ENCODE results near the gene DHX35.

Gene DHX35

GRCh38 chr20:39036851-39037250 is 74.7 kb downstream of the DHX35 start:
- H3K4me3 ChIP-seq (ENCODE audit: low read length): no peak overlapping the region
- DNase-seq (ENCODE audit: low read depth): no peak
- TF ChIP-seq CTCF (conservative IDR thresholded peaks at IDR 0.05; ENCODE audit: low read depth, low read length): no peak

GRCh38 chr20:39038047-39038446 is 75.9 kb downstream of the DHX35 start:
- TF ChIP-seq CTCF (conservative IDR thresholded peaks at IDR 0.05; ENCODE audit: low read depth, low read length): no peak
- no peak overlapping the region for H3K4me3 ChIP-seq (ENCODE audit: low read length)
- no peak for DNase-seq (ENCODE audit: low read depth)

GRCh38 chr20:39038495-39038894 is 76.4 kb downstream of the DHX35 start:
- H3K4me3 ChIP-seq (ENCODE audit: low read length): no peak overlapping the region
- no peak for DNase-seq (ENCODE audit: low read depth)
- TF ChIP-seq CTCF (conservative IDR thresholded peaks at IDR 0.05; ENCODE audit: low read depth, low read length): no peak

GRCh38 chr20:39039261-39039660 is 77.1 kb downstream of the DHX35 start:
- no peak overlapping the region for H3K4me3 ChIP-seq (ENCODE audit: low read length)
- DNase-seq (ENCODE audit: low read depth): no peak
- no peak for TF ChIP-seq CTCF (conservative IDR thresholded peaks at IDR 0.05; ENCODE audit: low read depth, low read length)

GRCh38 chr20:39040116-39040515 is 78.0 kb downstream of the DHX35 start:
- H3K4me3 ChIP-seq (ENCODE audit: low read length): no peak overlapping the region
- no peak for TF ChIP-seq CTCF (conservative IDR thresholded peaks at IDR 0.05; ENCODE audit: low read depth, low read length)
- no peak for DNase-seq (ENCODE audit: low read depth)

GRCh38 chr20:39041067-39041466 is 78.9 kb downstream of the DHX35 start:
- no peak for TF ChIP-seq CTCF (conservative IDR thresholded peaks at IDR 0.05; ENCODE audit: low read depth, low read length)
- no peak for DNase-seq (ENCODE audit: low read depth)

GRCh38 chr20:39042279-39043150 is 80.4 kb downstream of the DHX35 start:
- H3K4me3 ChIP-seq (ENCODE audit: low read length): no peak overlapping the region
- no peak for DNase-seq (ENCODE audit: low read depth)
- no peak for TF ChIP-seq CTCF (conservative IDR thresholded peaks at IDR 0.05; ENCODE audit: low read depth, low read length)

More at GRCh38 chr20:39041067-39041466, 78.9 kb downstream of the DHX35 start:
- H3K4me3 ChIP-seq (ENCODE audit: low read length): no peak overlapping the region
